Liver (tissue), 3 donors: ENCODE data around the gene KRTAP5-4.

Experiments used
- ATF3 ChIP-seq: IDR thresholded peaks from 2 replicates; pipeline ENCODE4 v1.6.1; 2016; ENCODE audit warnings: antibody characterized with exemption
- EGR1 ChIP-seq, 2 donors: IDR thresholded peaks; 2 replicates each; pipeline ENCODE4 v1.6.1; 2016 to 2018; ENCODE audit warnings: antibody characterized with exemption in 2 of 2, low read depth in 2 of 2
- GABPA ChIP-seq, 2 donors: IDR thresholded peaks in 1 of 2; conservative IDR thresholded peaks in 1 of 2; 2 replicates each; pipeline ENCODE4 v1.6.1; 2016; ENCODE audit warnings: antibody characterized with exemption in 2 of 2, mild to moderate bottlenecking in 1 of 2, moderate library complexity in 1 of 2
- HNF4A ChIP-seq, 2 donors: conservative IDR thresholded peaks; 2 replicates each; pipeline ENCODE4 v1.6.1; 2016; ENCODE audit warnings: antibody characterized with exemption in 2 of 2, mild to moderate bottlenecking in 2 of 2
- HNF4G ChIP-seq: IDR thresholded peaks from 2 replicates; pipeline ENCODE4 v1.6.1; 2016; ENCODE audit warnings: antibody characterized with exemption
- JUND ChIP-seq, 2 donors: IDR thresholded peaks; 2 replicates each; pipeline ENCODE4 v1.6.1; 2016; ENCODE audit warnings: antibody characterized with exemption in 2 of 2
- MAX ChIP-seq: IDR thresholded peaks from 2 replicates; pipeline ENCODE4 v1.6.1; 2016; ENCODE audit warnings: antibody characterized with exemption
- RAD21 ChIP-seq, 2 donors: IDR thresholded peaks; 2 replicates each; pipeline ENCODE4 v1.6.1; 2016; ENCODE audit warnings: antibody characterized with exemption in 2 of 2, mild to moderate bottlenecking in 2 of 2
- REST ChIP-seq: IDR thresholded peaks from 2 replicates; pipeline ENCODE4 v1.6.1; 2016; ENCODE audit warnings: antibody characterized with exemption, mild to moderate bottlenecking
- RXRA ChIP-seq, 2 donors: IDR thresholded peaks; 2 replicates each; pipeline ENCODE4 v1.6.1; 2017 to 2018; ENCODE audit warnings: antibody characterized with exemption in 2 of 2, mild to moderate bottlenecking in 1 of 2
- TAF1 ChIP-seq: conservative IDR thresholded peaks from 2 replicates; pipeline ENCODE4 v1.6.1; 2016; ENCODE audit warnings: antibody characterized with exemption, mild to moderate bottlenecking
- ZBTB33 ChIP-seq: IDR thresholded peaks from 2 replicates; pipeline ENCODE4 v1.6.1; 2016; ENCODE audit warnings: antibody characterized with exemption
- TF ChIP-seq, protein P1 (sequence below): fragments of 150-350 bp; IDR thresholded peaks from 2 replicates; pipeline ENCODE4 v1.5.1; 2017; ENCODE audit warnings: improper control_type of control experiment, low read depth, low read length; ENCODE audit not compliant: missing input control
- donor health status: healthy.
- donor health status: healthy.

DNA sequence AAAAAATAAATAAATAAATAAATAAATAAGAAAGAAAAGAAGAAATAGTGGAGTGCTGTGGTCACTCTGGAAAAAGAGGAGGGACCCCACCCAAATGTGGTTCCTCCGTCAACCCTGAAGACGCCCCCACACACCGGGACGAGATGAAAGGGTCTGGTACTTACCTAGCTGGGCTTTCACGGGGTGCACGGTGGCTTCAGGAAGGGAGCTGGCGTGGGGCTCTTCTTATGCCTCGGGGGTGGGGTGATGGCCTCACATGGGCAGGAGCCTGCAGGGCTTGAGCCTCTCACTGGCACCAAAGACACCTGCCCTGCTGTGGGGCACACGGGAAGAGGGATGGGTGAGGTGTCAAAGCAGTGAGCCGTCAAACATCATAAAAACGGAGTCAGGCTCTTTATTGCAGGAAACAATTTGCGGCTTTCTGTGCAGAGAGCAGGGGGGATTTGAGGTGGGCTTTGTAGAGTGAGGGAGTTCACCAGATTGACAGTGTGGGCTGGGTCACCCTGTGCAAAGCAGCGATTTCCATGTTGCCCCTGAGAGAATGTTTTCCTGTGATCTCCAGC lies 47.1 kb upstream of the KRTAP5-4 start:
- TF ChIP-seq, protein P1, sequence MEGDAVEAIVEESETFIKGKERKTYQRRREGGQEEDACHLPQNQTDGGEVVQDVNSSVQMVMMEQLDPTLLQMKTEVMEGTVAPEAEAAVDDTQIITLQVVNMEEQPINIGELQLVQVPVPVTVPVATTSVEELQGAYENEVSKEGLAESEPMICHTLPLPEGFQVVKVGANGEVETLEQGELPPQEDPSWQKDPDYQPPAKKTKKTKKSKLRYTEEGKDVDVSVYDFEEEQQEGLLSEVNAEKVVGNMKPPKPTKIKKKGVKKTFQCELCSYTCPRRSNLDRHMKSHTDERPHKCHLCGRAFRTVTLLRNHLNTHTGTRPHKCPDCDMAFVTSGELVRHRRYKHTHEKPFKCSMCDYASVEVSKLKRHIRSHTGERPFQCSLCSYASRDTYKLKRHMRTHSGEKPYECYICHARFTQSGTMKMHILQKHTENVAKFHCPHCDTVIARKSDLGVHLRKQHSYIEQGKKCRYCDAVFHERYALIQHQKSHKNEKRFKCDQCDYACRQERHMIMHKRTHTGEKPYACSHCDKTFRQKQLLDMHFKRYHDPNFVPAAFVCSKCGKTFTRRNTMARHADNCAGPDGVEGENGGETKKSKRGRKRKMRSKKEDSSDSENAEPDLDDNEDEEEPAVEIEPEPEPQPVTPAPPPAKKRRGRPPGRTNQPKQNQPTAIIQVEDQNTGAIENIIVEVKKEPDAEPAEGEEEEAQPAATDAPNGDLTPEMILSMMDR: no peak
- TF ChIP-seq REST: no peak
- TF ChIP-seq RXRA (IDR thresholded peaks at IDR 0.05): no peak
- no peak for TF ChIP-seq RAD21 (IDR thresholded peaks at IDR 0.05)
- TF ChIP-seq EGR1 (IDR thresholded peaks at IDR 0.05; ENCODE audit: low read depth in 2 of 2): no peak
- TF ChIP-seq ATF3: no peak
- TF ChIP-seq TAF1: no peak
- no peak for TF ChIP-seq MAX
- TF ChIP-seq HNF4G: no peak
- no peak for TF ChIP-seq JUND (IDR thresholded peaks at IDR 0.05)
- no peak for TF ChIP-seq ZBTB33
- no peak for TF ChIP-seq GABPA (IDR thresholded peaks at IDR 0.05 in 1 of 2, conservative IDR thresholded peaks at IDR 0.05 in 1 of 2)
- no peak for TF ChIP-seq HNF4A (conservative IDR thresholded peaks at IDR 0.05)
